Brain pericyte (primary cell): Measurements from ENCODE around the gene OLFML3.
A peak's percentile ranks its signal among the peaks of the same experiment; 100 is the strongest.
"Not testable (repeated sequence)": the region's sequence is repeated elsewhere in the genome, so short reads cannot be mapped to it uniquely, and the experiment has no call there.

Source experiments
- DNase-seq: peaks from one replicate; pipeline ENCODE4 v3.0.0-alpha.2; 2012; ENCODE audit warnings: low read depth, low spot score

OLFML3 gene

DNA sequence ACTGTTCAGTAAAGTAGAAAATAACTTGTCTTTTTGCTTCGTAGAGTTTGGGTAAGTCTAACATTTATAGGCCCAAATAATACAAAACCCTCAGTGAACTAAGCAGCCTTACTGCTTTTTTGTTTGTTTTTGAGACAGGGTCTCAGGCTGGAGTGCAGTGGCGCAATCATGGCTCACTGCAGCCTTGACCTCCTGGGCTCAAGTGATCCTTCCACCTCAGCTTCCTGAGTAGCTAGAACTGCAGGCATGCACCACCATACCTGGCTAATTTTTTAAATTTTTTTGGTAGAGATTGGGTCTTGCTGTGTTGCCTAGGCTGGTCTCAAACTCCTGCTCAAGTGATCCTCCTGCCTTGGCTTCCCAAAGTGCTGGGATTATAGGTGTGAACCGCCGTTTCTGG is 31.1 kb upstream of the OLFML3 start:
- DNase-seq, result not testable (repeated sequence)

DNA sequence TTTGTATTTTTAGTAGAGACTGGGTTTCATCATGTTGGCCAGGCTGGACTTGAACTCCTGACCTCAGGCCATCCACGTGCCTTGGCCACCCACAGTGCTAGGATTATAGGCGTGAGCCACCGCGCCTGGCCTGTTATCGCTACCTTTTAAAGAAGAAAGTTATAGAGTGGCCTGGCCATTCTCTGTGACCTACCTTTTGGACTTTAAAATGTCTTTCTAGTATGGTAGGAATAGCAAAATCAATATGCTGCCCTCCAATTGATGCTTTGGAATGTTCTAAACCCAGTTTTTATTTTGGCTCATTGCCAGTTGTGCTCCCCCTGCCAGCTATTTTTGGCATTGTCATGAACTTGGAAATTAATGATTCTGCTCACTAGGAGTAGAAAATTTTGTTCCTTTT is 30.3 kb upstream of the OLFML3 start:
- DNase-seq, result no peak

DNA sequence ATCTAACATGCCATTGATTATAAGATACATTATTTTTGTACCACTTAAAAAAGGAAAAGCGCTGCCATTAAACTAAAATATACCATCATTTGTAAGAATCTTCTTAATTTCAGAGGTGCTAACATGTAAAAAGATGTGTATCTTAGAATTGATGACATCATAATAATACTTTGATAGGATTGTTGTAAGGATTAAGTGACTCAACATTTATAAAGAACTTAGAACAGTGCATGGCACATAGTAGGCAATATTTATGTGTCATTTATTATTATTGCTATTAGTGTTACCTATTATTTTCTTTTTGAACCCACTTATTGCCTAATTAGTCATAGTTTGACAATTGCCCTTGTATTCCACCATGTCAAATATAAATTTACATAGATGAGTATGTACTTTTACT is 28.4 kb upstream of the OLFML3 start:
- no peak for DNase-seq

DNA sequence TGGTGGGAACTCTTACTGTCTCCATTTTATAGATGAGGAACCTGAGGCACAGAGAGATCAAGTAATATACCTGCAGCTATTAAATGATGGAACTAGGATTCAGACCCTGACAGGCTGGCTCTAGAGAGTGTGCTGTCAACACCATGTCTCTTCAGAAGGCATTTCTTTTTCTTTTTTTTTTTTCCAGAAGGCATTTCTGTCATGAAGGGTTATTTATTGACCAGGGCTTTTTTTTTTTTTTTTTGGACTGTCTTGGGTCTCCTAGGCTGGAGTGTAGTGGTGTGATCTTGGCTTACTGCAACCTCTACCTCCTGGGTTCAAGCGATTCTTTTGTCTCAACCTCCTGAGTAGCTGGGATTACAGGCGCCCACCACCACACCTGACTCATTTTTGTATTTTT is 27.6 kb upstream of the OLFML3 start:
- DNase-seq, result no peak

DNA sequence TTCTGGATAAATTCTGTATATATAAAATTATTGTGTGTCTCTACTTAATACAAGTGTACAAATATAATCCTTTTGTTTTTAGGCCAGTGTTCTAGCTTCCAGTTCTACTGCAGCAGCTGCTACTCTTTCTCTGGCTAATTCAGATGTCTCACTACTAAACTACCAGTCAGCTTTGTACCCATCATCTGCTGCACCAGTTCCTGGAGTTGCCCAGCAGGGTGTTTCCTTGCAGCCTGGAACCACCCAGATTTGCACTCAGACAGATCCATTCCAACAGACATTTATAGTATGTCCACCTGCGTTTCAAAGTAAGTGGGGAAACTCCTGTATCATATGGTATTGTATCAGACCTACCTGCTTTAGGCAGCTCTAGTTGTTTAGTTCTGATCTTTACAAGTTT is 21.3 kb upstream of the OLFML3 start:
- DNase-seq, result no peak

DNA sequence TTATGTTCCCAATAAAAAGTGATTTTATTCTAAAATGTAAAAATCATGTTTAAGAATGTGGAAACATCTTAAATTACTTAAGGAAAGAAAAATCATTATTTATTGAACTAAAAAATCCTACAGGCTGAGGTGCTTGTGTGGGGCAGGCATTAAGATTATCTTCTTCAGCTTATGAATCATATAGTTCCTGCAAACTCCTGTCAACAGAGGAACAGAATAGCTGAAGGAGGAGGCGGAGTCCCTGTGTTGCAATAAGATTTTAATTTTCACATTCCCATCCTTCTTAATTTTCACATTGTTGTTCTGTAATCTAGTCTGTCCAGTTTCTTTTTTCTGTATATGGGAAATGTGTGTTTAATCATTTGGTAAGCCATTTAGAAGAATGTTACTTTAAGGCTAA is 20.6 kb upstream of the OLFML3 start:
- no peak for DNase-seq

DNA sequence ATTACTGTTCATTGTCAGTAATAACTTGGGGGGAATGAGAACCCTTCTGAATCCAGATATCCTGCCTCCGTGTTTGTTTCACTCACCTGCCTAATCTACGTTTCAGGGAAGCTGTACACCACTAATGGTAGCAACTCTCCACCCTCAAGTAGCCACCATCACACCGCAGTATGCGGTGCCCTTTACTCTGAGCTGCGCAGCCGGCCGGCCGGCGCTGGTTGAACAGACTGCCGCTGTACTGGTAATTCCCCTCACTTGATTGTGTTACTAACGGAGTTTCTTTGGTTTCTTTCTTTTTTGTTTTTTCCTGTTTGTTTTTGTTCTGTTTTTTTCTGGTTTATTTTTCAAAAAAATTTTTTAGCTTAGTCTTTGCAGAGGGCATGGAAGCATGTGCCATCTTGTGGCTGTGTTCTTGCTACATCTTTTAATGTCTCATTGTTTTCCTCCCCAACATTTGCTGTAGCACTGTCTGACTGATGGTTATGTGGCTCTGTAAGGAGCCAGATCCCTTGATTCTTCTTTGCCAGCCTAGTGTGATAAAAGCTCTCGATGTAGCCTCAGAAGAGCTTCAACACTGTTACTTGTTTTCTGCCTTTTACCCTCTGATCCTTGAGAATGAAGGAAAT is 15.9 kb upstream of the OLFML3 start:
- DNase-seq, result no peak

DNA sequence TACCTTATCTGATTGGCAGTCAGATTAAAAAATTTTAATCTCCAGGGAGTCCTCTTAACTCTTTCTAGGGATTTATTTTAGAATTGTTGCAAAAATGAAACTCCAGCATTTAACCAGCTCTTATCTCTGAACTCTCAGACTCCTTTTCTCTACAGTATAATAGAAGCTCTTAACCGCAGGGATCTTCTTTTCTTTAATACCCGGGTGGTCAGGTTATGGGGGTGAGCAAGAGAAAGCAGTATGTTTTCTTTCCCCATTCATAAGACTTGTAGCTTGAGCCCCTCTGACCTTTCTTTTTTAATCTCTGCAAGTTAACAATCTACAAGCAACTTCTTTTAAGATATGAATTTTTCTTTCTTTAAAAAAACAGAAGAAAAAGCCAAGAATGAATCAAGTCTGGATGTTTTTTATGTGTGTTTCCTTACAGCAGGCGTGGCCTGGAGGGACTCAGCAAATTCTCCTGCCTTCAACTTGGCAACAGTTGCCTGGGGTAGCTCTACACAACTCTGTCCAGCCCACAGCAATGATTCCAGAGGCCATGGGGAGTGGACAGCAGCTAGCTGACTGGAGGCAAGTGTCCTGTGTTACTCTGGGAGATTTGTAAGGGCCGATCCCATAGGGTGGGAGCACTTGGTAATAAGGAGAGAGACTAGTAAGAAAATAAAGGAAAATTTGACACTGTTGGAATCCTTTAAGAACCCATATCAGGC is 13.4 kb upstream of the OLFML3 start:
- no peak for DNase-seq

DNA sequence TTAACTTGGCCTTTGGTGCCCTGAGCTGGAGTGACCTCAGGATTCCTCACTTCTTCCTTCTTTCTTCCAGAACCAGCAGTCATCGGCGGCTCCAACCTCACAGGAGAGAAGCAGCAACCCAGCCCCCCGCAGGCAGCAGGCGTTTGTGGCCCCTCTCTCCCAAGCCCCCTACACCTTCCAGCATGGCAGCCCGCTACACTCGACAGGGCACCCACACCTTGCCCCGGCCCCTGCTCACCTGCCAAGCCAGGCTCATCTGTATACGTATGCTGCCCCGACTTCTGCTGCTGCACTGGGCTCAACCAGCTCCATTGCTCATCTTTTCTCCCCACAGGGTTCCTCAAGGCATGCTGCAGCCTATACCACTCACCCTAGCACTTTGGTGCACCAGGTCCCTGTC is 6.3 kb upstream of the OLFML3 start:
- no peak for DNase-seq

DNA sequence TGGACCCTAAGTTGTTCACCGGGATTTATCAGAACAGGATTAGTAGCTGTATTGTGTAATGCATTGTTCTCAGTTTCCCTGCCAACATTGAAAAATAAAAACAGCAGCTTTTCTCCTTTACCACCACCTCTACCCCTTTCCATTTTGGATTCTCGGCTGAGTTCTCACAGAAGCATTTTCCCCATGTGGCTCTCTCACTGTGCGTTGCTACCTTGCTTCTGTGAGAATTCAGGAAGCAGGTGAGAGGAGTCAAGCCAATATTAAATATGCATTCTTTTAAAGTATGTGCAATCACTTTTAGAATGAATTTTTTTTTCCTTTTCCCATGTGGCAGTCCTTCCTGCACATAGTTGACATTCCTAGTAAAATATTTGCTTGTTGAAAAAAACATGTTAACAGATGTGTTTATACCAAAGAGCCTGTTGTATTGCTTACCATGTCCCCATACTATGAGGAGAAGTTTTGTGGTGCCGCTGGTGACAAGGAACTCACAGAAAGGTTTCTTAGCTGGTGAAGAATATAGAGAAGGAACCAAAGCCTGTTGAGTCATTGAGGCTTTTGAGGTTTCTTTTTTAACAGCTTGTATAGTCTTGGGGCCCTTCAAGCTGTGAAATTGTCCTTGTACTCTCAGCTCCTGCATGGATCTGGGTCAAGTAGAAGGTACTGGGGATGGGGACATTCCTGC is 3.9 kb upstream of the OLFML3 start:
- DNase-seq, result no peak

DNA sequence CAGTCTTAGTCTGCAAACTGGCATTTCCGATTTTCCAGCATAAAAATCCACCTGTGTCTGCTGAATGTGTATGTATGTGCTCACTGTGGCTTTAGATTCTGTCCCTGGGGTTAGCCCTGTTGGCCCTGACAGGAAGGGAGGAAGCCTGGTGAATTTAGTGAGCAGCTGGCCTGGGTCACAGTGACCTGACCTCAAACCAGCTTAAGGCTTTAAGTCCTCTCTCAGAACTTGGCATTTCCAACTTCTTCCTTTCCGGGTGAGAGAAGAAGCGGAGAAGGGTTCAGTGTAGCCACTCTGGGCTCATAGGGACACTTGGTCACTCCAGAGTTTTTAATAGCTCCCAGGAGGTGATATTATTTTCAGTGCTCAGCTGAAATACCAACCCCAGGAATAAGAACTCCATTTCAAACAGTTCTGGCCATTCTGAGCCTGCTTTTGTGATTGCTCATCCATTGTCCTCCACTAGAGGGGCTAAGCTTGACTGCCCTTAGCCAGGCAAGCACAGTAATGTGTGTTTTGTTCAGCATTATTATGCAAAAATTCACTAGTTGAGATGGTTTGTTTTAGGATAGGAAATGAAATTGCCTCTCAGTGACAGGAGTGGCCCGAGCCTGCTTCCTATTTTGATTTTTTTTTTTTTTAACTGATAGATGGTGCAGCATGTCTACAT is 2.5 kb upstream of the OLFML3 start:
- no peak for DNase-seq

DNA sequence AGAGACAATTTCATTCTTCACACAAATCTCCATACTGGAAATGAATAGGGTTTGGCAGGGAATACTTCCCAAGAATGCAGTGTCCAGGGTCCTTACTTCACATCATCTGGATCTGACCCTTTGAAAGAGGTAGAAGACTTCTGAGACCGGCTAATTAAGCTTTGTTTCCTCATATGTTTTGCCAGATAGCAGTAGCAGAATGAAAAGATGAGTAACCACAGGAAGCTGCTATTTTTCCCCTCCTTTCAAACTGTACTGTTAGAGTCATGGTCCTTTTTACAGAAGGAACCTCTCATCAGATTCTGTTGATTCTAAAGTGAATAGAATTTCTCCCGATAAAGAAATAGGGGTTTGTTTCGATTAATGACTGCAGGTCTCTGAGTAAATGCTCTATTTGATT is 1.4 kb upstream of the OLFML3 start:
- DNase-seq, result no peak

DNA sequence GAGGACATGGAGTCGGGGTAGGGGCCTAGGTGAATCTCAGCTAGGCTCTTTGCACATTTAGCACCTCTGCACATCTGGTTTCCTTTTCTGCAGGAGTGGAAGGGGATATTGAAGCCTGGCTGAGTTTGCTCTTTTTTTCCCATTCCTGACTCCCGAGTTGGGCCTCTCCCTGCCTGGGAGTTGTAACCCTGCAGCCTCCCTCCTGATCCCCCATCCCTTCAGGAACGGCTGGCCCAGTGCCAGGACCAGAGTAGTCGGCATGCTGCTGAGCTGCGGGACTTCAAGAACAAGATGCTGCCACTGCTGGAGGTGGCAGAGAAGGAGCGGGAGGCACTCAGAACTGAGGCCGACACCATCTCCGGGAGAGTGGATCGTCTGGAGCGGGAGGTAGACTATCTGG is 836 bp downstream of the OLFML3 start:
- no peak for DNase-seq

DNA sequence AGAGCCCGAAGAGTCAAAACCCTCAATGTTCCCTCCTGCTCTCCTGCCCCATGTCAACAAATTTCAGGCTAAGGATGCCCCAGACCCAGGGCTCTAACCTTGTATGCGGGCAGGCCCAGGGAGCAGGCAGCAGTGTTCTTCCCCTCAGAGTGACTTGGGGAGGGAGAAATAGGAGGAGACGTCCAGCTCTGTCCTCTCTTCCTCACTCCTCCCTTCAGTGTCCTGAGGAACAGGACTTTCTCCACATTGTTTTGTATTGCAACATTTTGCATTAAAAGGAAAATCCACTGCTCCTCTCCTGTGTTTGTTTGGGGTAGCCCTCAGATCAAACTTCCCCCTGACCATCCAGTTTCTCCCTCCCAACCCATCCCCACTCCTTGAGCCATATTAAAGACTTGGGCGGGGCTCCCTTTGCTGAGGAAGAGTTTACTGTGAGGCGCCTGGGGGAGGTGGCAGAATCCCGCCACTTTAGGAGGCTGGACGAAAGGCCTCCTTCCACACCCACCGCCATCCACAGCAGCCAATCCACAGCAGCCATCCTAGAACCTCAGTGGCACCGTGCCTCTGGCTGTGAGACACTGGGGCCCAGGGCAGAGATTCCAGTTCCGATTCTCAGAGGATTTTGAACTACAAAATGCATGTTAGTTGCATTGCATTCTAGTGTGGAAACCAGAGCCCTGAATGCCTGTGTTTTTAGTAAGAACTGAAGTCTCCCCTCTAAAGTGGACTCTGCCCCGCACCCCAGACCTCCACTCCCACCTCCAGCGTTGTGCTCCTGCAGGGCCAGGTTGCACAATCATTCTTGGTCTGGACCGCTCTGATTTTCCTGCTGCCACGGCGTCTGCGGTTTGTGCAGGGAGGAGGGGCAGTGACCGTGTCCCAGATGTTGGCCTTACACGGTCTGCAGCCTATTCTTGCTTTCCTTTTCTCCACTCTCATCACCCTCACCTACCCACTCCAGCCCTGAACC is 3.0 kb downstream of the OLFML3 start:
- peak; percentile 31 for DNase-seq

DNA sequence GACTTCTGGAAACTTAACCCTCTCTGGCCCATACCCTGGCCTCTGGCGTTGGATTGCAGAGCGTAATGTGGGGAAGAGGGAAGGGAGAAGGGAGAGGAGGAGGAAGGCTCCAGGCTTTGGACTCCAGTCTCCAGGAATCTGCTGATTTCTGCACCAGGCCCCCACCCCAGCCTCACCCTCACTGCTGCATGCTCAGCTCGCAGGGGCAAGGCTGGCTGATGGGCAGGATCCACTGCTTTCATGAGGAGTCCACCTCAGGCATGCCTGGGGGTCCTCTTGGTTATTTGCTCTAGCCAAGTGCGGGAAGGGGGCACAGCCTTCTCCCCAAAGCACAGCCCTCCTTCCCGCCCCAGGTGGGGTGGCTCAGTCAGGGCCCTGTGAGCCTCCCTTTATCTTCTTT is 3.7 kb downstream of the OLFML3 start:
- DNase-seq, result no peak

DNA sequence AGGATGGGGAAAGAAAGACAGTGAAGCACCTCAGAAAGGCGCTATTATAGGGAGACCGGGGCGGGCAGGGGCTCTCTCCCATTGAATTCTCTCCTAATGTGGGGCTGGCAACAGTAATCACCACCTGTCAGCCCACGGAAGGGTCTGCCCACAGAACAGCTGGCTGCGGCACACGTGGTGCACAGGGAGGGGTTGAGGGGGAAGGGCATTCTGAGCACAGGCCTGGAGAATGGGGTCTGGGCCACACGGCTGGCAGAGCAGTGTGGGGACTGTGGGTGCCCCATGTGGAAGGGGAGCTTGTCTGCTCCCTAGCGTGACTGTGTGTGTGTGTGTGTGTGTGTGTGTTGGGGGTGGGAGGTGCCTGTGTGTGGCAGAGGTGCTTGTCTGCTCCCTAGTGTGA is 4.1 kb downstream of the OLFML3 start:
- DNase-seq, result no peak

DNA sequence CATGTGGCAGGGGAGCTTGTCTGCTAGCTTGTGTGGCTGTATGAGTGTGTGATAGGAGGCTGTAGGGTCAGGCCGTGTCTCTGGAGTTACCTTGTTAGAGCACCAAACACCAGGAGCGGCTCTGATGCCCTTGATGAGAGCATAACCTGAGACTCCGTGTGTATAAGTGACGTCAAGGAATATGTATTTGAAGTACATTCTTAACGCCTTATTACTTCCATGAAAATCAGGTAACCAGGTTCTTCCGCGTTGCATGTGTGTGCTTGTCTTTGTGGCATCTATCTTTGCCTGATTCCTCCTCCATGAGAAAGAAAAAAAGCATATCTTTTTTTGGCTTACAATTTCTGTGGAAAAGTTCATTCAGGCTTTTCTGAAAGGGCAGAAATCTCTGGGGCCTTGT is 4.6 kb downstream of the OLFML3 start:
- no peak for DNase-seq

DNA sequence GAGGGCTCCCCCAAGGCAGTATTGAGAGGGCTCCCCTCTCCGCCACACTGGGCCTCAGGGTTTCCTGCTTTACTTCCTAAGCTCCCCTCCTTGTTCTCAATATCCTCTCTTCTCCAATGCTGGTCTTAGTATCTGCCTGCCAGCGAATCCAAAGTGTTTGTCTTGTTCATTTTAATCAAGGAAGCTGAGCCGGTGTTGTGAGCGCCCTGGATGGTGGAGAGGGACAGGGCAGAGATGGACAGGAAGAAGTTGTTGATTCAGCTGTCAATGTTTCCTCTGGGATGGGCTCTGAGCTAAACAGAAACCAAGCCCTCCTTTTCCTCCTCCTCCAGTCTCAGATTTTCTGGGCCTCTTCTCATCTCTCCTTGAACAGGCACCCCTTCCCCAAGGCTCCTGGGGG is 5.4 kb downstream of the OLFML3 start:
- DNase-seq, result no peak

DNA sequence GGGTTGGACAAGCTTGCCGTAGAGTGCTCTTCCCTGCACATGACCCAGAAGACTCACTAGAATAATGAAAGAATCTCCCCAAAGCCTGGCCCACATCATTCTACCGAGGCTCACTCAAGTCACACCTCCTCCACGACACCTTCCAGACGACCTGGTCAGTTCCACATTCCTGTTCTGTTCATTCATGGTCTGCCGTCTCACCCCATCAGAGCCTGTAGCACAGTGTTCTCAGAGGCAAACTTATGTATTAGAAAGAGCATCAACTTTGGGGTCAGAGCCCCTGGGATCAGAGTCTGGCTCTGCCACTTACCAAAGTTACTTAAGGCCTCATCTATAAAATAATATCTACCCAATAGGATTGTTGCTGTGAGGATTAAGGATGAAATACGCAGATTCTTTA is 7.5 kb downstream of the OLFML3 start:
- no peak for DNase-seq

DNA sequence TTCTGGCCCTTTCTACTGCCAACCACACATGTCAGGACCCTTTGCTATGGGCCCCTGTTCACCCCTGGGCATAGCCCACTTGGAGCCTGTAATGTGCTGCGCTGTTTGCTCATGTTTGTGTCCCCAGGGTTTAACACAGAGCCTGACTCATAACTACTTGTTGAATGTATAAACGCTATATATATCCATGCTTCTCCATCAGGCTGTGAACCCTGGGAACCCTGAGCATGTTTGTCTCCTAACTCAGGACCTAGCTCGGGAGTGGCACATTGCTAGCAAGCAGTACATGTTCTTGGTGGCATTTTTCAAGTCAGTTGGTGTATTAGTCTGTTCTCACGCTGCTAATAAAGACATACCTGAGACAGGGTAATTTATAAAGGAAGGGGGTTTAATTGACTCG is 8.0 kb downstream of the OLFML3 start:
- no peak for DNase-seq

DNA sequence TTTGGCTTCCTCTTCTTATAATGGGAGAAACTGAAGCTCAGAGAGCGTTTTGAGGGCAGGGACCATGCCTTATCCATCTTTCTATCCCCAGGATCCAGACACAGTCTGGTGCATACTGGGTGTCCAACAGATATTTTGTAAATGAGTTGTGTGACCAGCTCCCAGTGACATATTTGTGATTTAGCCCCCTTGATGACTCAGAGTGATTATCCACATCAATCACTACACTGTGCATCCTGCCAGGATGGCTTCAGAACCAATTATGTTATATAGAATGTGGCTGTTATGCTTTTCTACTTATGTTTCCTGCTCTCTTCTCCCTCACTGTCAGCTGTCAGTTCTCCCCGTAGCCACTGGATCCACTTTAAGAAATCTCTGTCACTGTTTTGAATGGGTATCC is 11.3 kb downstream of the OLFML3 start:
- DNase-seq, result no peak

DNA sequence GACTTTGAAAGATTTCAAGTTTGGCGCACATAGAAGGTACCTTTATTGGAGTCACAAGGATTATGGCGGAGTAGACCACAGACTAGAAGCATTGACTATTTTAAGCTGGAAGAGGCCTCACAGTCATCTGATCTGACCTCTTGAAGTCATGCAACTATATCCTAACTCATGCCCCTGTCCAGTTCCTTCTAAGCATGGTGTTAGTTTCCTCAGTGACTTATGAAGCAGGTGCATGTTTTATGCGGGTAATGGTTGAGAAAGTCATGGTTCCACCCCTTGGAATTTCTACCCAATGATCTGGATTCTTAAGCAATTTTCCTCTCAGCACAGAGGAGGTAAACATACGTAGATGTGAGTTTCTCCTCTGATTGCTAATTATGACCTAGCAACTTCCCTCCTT is 11.7 kb downstream of the OLFML3 start:
- no peak for DNase-seq
